Measurements from ENCODE around the gene TNK1.

DNA sequence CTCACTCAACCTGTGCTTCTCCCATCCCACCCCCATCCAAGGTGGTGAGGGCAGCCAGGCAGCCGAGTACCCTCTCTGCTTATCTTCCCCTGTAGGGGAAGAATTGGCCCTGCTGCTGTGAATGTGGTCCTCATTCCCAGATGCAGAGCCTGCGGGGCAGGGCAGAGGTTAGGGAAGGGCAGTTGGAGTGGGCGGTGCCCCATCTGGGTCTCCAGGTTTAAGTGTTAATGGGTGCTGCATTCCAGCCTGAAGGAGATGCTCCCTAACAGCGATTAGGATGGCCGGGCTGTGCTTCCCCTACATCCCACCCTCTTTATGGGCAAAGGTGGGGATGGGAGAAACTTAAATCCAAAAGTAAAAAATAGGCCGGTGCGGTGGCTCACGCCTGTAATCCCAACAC, 13.8 kb upstream of the TNK1 start:
- TF ChIP-seq, protein P1, sequence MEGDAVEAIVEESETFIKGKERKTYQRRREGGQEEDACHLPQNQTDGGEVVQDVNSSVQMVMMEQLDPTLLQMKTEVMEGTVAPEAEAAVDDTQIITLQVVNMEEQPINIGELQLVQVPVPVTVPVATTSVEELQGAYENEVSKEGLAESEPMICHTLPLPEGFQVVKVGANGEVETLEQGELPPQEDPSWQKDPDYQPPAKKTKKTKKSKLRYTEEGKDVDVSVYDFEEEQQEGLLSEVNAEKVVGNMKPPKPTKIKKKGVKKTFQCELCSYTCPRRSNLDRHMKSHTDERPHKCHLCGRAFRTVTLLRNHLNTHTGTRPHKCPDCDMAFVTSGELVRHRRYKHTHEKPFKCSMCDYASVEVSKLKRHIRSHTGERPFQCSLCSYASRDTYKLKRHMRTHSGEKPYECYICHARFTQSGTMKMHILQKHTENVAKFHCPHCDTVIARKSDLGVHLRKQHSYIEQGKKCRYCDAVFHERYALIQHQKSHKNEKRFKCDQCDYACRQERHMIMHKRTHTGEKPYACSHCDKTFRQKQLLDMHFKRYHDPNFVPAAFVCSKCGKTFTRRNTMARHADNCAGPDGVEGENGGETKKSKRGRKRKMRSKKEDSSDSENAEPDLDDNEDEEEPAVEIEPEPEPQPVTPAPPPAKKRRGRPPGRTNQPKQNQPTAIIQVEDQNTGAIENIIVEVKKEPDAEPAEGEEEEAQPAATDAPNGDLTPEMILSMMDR (IDR thresholded peaks at IDR 0.05 in 2 of 3, conservative IDR thresholded peaks at IDR 0.05 in 1 of 3; ENCODE audit: borderline replicate concordance in 1 of 3, insufficient read depth in 1 of 3, low read depth in 2 of 3, low read length in 2 of 3): no peak
- TF ChIP-seq FOSL1 (IDR thresholded peaks at IDR 0.05; ENCODE audit: low read depth) (no peak), CEBPB (IDR thresholded peaks at IDR 0.05; ENCODE audit: low read depth) (no peak), CBX3 (IDR thresholded peaks at IDR 0.05; ENCODE audit: low read depth) (no peak), SIN3A (IDR thresholded peaks at IDR 0.05; ENCODE audit: low read depth) (no peak), EZH2 (IDR thresholded peaks at IDR 0.05) (no peak), POLR2A (IDR thresholded peaks at IDR 0.05; ENCODE audit: borderline replicate concordance, extremely low read depth, insufficient read depth, insufficient read length) (no peak), EGR1 (IDR thresholded peaks at IDR 0.05; ENCODE audit: low read depth) (no peak), ZNF274 (IDR thresholded peaks at IDR 0.05; ENCODE audit: low read depth, low read length) (no peak), RAD21 (IDR thresholded peaks at IDR 0.05; ENCODE audit: low read depth) (no peak), YY1 (IDR thresholded peaks at IDR 0.05; ENCODE audit: extremely low read depth, insufficient replicate concordance, low read depth, low read length) (no peak), EZH2phosphoT487 (IDR thresholded peaks at IDR 0.05; ENCODE audit: borderline replicate concordance) (no peak)
- TF ChIP-seq, protein P2, sequence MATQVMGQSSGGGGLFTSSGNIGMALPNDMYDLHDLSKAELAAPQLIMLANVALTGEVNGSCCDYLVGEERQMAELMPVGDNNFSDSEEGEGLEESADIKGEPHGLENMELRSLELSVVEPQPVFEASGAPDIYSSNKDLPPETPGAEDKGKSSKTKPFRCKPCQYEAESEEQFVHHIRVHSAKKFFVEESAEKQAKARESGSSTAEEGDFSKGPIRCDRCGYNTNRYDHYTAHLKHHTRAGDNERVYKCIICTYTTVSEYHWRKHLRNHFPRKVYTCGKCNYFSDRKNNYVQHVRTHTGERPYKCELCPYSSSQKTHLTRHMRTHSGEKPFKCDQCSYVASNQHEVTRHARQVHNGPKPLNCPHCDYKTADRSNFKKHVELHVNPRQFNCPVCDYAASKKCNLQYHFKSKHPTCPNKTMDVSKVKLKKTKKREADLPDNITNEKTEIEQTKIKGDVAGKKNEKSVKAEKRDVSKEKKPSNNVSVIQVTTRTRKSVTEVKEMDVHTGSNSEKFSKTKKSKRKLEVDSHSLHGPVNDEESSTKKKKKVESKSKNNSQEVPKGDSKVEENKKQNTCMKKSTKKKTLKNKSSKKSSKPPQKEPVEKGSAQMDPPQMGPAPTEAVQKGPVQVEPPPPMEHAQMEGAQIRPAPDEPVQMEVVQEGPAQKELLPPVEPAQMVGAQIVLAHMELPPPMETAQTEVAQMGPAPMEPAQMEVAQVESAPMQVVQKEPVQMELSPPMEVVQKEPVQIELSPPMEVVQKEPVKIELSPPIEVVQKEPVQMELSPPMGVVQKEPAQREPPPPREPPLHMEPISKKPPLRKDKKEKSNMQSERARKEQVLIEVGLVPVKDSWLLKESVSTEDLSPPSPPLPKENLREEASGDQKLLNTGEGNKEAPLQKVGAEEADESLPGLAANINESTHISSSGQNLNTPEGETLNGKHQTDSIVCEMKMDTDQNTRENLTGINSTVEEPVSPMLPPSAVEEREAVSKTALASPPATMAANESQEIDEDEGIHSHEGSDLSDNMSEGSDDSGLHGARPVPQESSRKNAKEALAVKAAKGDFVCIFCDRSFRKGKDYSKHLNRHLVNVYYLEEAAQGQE (IDR thresholded peaks at IDR 0.05; ENCODE audit: low read depth): no peak
- TF ChIP-seq, protein P3, sequence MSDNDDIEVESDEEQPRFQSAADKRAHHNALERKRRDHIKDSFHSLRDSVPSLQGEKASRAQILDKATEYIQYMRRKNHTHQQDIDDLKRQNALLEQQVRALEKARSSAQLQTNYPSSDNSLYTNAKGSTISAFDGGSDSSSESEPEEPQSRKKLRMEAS (IDR thresholded peaks at IDR 0.05): no peak

Data from HCT116 (cell line).